Astrocyte (in vitro differentiated cells and primary cell): Measurements from ENCODE around the gene MFGE8. TPM values are rescaled to one million over a fixed set of nuclear protein-coding genes. Genes with fewer than 3 reads are reported as not detected.

Experiments
- DNase-seq: peaks from one replicate; pipeline ENCODE4 v3.0.0-alpha.2; 2010; ENCODE audit warnings: low read depth
- FAIRE-seq: peaks from 2 replicates; lab custom pipeline; 2011; peaks lifted over from hg19 to GRCh38; lab: Jason Lieb, UNC
- H2AFZ ChIP-seq: 2 replicates; pipeline ENCODE4 v1.6.0; 2012; ENCODE audit warnings: low read depth, low read length, inconsistent platforms
- H3K27ac ChIP-seq: 2 replicates; pipeline ENCODE4 v1.5.1; 2011; ENCODE audit warnings: low read depth, low read length, inconsistent platforms
- H3K27me3 ChIP-seq: 2 replicates; pipeline ENCODE4 v1.6.0; 2011; ENCODE audit warnings: low read length, inconsistent platforms; ENCODE audit not compliant: insufficient read depth
- H3K36me3 ChIP-seq: 2 replicates; pipeline ENCODE4 v1.5.1; 2011; ENCODE audit warnings: low read length, inconsistent platforms; ENCODE audit not compliant: insufficient read depth
- H3K4me1 ChIP-seq: 2 replicates; pipeline ENCODE4 v1.5.1; 2011; ENCODE audit warnings: low read length, inconsistent platforms; ENCODE audit not compliant: insufficient read depth
- H3K4me2 ChIP-seq: 2 replicates; pipeline ENCODE4 v1.6.0; 2012; ENCODE audit warnings: low read length, inconsistent platforms
- H3K4me3 ChIP-seq: 2 replicates; pipeline ENCODE4 v1.5.1; 2011; ENCODE audit warnings: low read depth, mild to moderate bottlenecking, low read length, inconsistent platforms; ENCODE audit not compliant: insufficient read depth
- H3K79me2 ChIP-seq: 2 replicates; pipeline ENCODE4 v1.6.0; 2012; ENCODE audit warnings: mild to moderate bottlenecking, low read length, inconsistent platforms; ENCODE audit not compliant: insufficient read depth
- H3K9ac ChIP-seq: 2 replicates; pipeline ENCODE4 v1.6.0; 2012; ENCODE audit warnings: mild to moderate bottlenecking, low read length, inconsistent platforms
- H3K9me3 ChIP-seq: 2 replicates; pipeline ENCODE4 v1.5.1; 2012; ENCODE audit warnings: low read depth, mild to moderate bottlenecking, low read length, inconsistent platforms; ENCODE audit not compliant: insufficient read depth
- H4K20me1 ChIP-seq: 2 replicates; pipeline ENCODE4 v1.6.0; 2012; ENCODE audit warnings: low read length, inconsistent platforms; ENCODE audit not compliant: insufficient read depth
- H3K27ac Mint-ChIP-seq: one replicate; pipeline ENCODE4 v1.8.0; 2021; ENCODE audit warnings: mild to moderate bottlenecking, mixed read lengths; ENCODE audit not compliant: unreplicated experiment
- H3K27me3 Mint-ChIP-seq: one replicate; pipeline ENCODE4 v1.8.0; 2021; ENCODE audit warnings: low read depth, mixed read lengths; ENCODE audit not compliant: unreplicated experiment
- H3K36me3 Mint-ChIP-seq: one replicate; pipeline ENCODE4 v1.8.0; 2021; ENCODE audit warnings: low read depth, mixed read lengths; ENCODE audit not compliant: unreplicated experiment
- H3K4me1 Mint-ChIP-seq: one replicate; pipeline ENCODE4 v1.8.0; 2021; ENCODE audit warnings: low read depth, mixed read lengths; ENCODE audit not compliant: unreplicated experiment
- H3K4me3 Mint-ChIP-seq: one replicate; pipeline ENCODE4 v1.8.0; 2021; ENCODE audit warnings: mild to moderate bottlenecking, moderate library complexity, mixed read lengths; ENCODE audit not compliant: unreplicated experiment
- H3K9me3 Mint-ChIP-seq: one replicate; pipeline ENCODE4 v1.8.0; 2021; ENCODE audit warnings: mild to moderate bottlenecking, mixed read lengths; ENCODE audit not compliant: unreplicated experiment
- CTCF ChIP-seq: IDR thresholded peaks from 2 replicates; pipeline ENCODE4 v1.5.1; 2011; ENCODE audit warnings: low read depth, mild to moderate bottlenecking, inconsistent platforms, low read length, moderate library complexity; ENCODE audit not compliant: insufficient read depth
- EZH2 ChIP-seq: IDR thresholded peaks from 2 replicates; pipeline ENCODE4 v1.6.1; 2012; ENCODE audit warnings: mild to moderate bottlenecking, low read length, inconsistent platforms; ENCODE audit not compliant: insufficient read depth
- total RNA-seq: library from RNA; stranded (reverse); gene quantifications from 2 replicates; pipeline ENCODE4 v1.2.1, GENCODE V29; 2021

The MFGE8 gene
- total RNA-seq, 1 donor from 2014 or later: 276 TPM

- H3K79me2 ChIP-seq: no peaks in the 10 kb centered on the region
- H3K36me3 ChIP-seq: no peaks in the 10 kb centered on the region
- H2AFZ ChIP-seq: no peak overlapping the region
- H4K20me1 ChIP-seq: no peaks in the 10 kb centered on the region
- no peak overlapping the region for H3K9ac ChIP-seq
- no peak overlapping the region for H3K27ac Mint-ChIP-seq
- FAIRE-seq (no peak), DNase-seq (no peak)
- H3K4me2 ChIP-seq: no peak overlapping the region
- H3K4me3 Mint-ChIP-seq: no peak overlapping the region
- H3K36me3 Mint-ChIP-seq: peaks cover 1% of the 10 kb centered on the region
- TF ChIP-seq CTCF (no peak), EZH2 (no peak)
- H3K27me3 Mint-ChIP-seq: peaks cover 16% of the 10 kb centered on the region
- H3K4me3 ChIP-seq: no peak overlapping the region
- no peaks in the 10 kb centered on the region for H3K9me3 ChIP-seq
- H3K27me3 ChIP-seq: no peaks in the 10 kb centered on the region
- peaks cover 4% of the 10 kb centered on the region for H3K4me1 ChIP-seq
- no peaks in the 10 kb centered on the region for H3K4me1 Mint-ChIP-seq
- no peak overlapping the region for H3K27ac ChIP-seq
- peaks cover 2% of the 10 kb centered on the region for H3K9me3 Mint-ChIP-seq
Observed at GRCh38 chr15:88950600-88951160, 37.5 kb upstream of the MFGE8 start.

GRCh38 chr15:88949734-88950400 is 36.7 kb upstream of the MFGE8 start:
- Histone ChIP-seq H4K20me1 (no peaks in the 10 kb centered on the region), H3K9me3 (no peaks in the 10 kb centered on the region), H3K27me3 (no peaks in the 10 kb centered on the region), H2AFZ (no peak overlapping the region), H3K4me1 (peaks cover 4% of the 10 kb centered on the region), H3K36me3 (no peaks in the 10 kb centered on the region), H3K4me3 (no peak overlapping the region), H3K9ac (no peak overlapping the region), H3K4me2 (no peak overlapping the region), H3K27ac (no peak overlapping the region), H3K79me2 (no peaks in the 10 kb centered on the region)
- no peak overlapping the region for H3K27ac Mint-ChIP-seq
- no peak overlapping the region for H3K4me3 Mint-ChIP-seq
- no peak for FAIRE-seq
- H3K36me3 Mint-ChIP-seq: peaks cover 1% of the 10 kb centered on the region
- no peak for TF ChIP-seq EZH2
- TF ChIP-seq CTCF: no peak
- DNase-seq: no peak
- H3K4me1 Mint-ChIP-seq: no peaks in the 10 kb centered on the region
- peaks cover 15% of the 10 kb centered on the region for H3K27me3 Mint-ChIP-seq
- H3K9me3 Mint-ChIP-seq: peaks cover 2% of the 10 kb centered on the region

- H3K4me3 ChIP-seq: no peak overlapping the region
- no peaks in the 10 kb centered on the region for H3K27me3 ChIP-seq
- H3K9me3 ChIP-seq: no peaks in the 10 kb centered on the region
- H3K4me3 Mint-ChIP-seq: no peak overlapping the region
- H3K27ac ChIP-seq: no peak overlapping the region
- H4K20me1 ChIP-seq: no peaks in the 10 kb centered on the region
- DNase-seq: no peak
- H3K4me2 ChIP-seq: no peak overlapping the region
- H3K79me2 ChIP-seq: no peaks in the 10 kb centered on the region
- no peaks in the 10 kb centered on the region for H3K27me3 Mint-ChIP-seq
- no peaks in the 10 kb centered on the region for H3K4me1 ChIP-seq
- peaks cover 2% of the 10 kb centered on the region for H3K36me3 Mint-ChIP-seq
- peaks cover 4% of the 10 kb centered on the region for H3K9me3 Mint-ChIP-seq
- H3K9ac ChIP-seq: no peak overlapping the region
- no peak overlapping the region for H3K27ac Mint-ChIP-seq
- no peaks in the 10 kb centered on the region for H3K4me1 Mint-ChIP-seq
- no peak for TF ChIP-seq CTCF
- TF ChIP-seq EZH2: no peak
- H2AFZ ChIP-seq: no peak overlapping the region
- H3K36me3 ChIP-seq: no peaks in the 10 kb centered on the region
- FAIRE-seq: no peak
Observed at GRCh38 chr15:88940110-88940675, 27.0 kb upstream of the MFGE8 start.
